Osteoblast (primary cell): ENCODE measurements around the gene PCDH19. TPM values are rescaled to one million over a fixed set of nuclear protein-coding genes. Genes with fewer than 3 reads are reported as not detected.

Experiments
- DNase-seq: peaks from one replicate; pipeline ENCODE4 v3.0.0; 2011; ENCODE audit warnings: low spot score, mixed read lengths; ENCODE audit not compliant: insufficient read length; ENCODE audit errors: missing footprints
- H2AFZ ChIP-seq: 2 replicates; pipeline ENCODE4 v1.6.0; 2011; ENCODE audit warnings: mild to moderate bottlenecking, low read length
- H3K27ac ChIP-seq: 2 replicates; pipeline ENCODE4 v1.5.1; 2011; ENCODE audit warnings: mild to moderate bottlenecking, low read depth, low read length, moderate library complexity
- H3K27me3 ChIP-seq: 2 replicates; pipeline ENCODE4 v1.6.0; 2012; ENCODE audit warnings: mild to moderate bottlenecking, control low read depth, inconsistent platforms, low read length, moderate library complexity; ENCODE audit not compliant: insufficient read depth
- H3K36me3 ChIP-seq: 2 replicates; pipeline ENCODE4 v1.5.1; 2011; ENCODE audit warnings: mild to moderate bottlenecking, low read length, control low read depth, moderate library complexity; ENCODE audit not compliant: insufficient read depth
- H3K4me1 ChIP-seq: 2 replicates; pipeline ENCODE4 v1.5.1; 2011; ENCODE audit warnings: mild to moderate bottlenecking, low read length, control low read depth, moderate library complexity; ENCODE audit not compliant: insufficient read depth
- H3K4me2 ChIP-seq: 2 replicates; pipeline ENCODE4 v1.6.0; 2011; ENCODE audit warnings: mild to moderate bottlenecking, low read length; ENCODE audit not compliant: insufficient read depth
- H3K4me3 ChIP-seq: fragments of 200-600 bp; sonication (generic); 3 replicates; pipeline ENCODE4 v1.5.1; 2012; ENCODE audit warnings: mild to moderate bottlenecking, low read length, inconsistent platforms; ENCODE audit not compliant: insufficient read depth
- H3K79me2 ChIP-seq: 2 replicates; pipeline ENCODE4 v1.6.0; 2012; ENCODE audit warnings: mild to moderate bottlenecking, low read length, control low read depth, inconsistent platforms; ENCODE audit not compliant: insufficient read depth
- H3K9me3 ChIP-seq: 2 replicates; pipeline ENCODE4 v1.5.1; 2011; ENCODE audit warnings: low read depth, low read length, control low read depth
- H4K20me1 ChIP-seq: 2 replicates; pipeline ENCODE4 v1.6.0; 2012; ENCODE audit warnings: mild to moderate bottlenecking, low read length, control low read depth; ENCODE audit not compliant: insufficient read depth
- total RNA-seq: library from RNA; depleted of rRNA; stranded (reverse); fragments of >200 nt; gene quantifications from 2 replicates; pipeline ENCODE4 v1.2.3, GENCODE V29; 2012
- TF ChIP-seq, protein P1 (sequence below): IDR thresholded peaks from 2 replicates; pipeline ENCODE4 v1.5.1; 2011; ENCODE audit warnings: mild to moderate bottlenecking, low read depth, low read length, moderate library complexity; ENCODE audit errors: extremely low read depth

PCDH19 gene
- total RNA-seq, 1 donor = 0.36 TPM

DNA sequence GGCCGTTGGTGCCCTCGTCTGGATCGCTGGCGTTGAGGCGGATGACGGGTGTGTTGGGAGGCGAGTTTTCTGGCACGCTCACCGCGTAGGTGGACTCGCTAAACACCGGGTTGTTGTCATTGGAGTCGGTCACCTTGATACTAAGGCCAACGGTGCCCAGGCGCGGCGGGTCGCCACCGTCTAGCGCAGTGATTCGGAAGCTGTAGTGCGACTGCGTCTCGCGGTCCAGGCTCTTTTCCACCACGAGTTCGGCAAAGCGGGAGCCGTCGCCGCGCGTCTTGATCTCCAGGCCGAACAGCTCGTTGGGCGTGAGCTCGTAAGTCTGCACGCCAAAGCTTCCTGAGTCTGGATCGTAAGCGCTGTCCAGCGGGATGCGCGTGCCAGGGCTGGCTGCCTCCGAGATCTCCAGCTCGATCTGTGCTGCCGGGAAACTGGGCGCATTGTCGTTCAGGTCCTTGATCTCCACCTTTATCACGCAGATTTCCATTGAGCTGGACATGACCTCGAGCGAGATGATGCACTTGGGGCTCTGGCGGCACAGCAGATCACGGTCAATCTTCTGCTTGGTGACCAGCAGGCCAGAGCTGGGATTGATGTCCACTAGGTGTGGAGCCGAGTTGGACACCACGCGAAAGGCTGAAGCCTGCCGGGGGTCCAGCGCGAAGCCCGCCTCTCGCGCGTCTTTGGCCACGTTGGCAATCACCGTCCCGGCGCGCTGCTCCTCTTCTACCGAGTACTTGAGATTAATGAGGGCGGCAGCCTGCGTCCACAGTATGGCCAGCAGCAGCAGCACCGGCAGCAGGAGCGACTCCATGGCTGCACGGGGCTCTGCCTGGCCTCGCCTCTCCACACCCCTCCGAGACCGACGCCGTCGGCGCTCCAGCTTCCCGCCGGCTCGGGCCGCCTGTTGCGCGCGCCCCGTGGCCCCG is 2.0 kb downstream of the PCDH19 start:
- Histone ChIP-seq H3K9me3 (no peaks in the 10 kb centered on the region), H3K27me3 (peaks cover 34% of the 10 kb centered on the region), H4K20me1 (no peaks in the 10 kb centered on the region), H3K36me3 (no peaks in the 10 kb centered on the region), H3K79me2 (no peaks in the 10 kb centered on the region), H3K4me3 (no peak overlapping the region), H3K27ac (no peak overlapping the region), H2AFZ (no peak overlapping the region), H3K4me1 (no peaks in the 10 kb centered on the region), H3K4me2 (no peak overlapping the region)
- DNase-seq = peak; percentile 79
- TF ChIP-seq, protein P1, sequence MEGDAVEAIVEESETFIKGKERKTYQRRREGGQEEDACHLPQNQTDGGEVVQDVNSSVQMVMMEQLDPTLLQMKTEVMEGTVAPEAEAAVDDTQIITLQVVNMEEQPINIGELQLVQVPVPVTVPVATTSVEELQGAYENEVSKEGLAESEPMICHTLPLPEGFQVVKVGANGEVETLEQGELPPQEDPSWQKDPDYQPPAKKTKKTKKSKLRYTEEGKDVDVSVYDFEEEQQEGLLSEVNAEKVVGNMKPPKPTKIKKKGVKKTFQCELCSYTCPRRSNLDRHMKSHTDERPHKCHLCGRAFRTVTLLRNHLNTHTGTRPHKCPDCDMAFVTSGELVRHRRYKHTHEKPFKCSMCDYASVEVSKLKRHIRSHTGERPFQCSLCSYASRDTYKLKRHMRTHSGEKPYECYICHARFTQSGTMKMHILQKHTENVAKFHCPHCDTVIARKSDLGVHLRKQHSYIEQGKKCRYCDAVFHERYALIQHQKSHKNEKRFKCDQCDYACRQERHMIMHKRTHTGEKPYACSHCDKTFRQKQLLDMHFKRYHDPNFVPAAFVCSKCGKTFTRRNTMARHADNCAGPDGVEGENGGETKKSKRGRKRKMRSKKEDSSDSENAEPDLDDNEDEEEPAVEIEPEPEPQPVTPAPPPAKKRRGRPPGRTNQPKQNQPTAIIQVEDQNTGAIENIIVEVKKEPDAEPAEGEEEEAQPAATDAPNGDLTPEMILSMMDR = no peak

DNA sequence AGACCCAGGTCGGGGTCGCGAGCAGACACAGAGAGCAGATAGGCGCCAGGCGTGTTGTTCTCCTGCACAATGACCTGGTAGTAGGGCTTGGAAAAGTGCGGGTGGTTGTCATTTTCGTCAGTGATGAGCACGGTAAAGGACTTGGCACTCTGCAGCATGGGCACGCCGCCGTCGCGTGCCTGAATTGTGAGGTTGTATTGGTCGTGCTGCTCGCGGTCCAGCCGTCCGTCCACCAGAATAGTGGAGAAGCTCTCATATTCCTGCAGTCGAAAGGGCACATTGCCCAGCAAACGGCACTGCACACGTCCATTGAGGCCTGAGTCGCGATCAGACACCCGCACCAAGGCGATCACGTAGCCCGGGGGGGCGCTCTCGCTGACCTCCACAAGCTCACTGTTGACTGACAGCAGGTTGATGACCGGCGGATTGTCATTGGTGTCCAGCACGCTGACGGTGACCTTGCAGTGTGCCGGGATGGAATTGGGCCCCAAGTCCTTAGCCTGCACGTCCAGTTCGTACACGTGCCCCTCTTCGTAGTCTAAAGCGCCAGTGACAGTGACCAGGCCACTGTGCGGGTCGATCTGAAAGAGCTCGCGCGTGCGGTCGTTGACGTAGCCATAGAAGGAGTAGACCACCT is 2.8 kb downstream of the PCDH19 start:
- Histone ChIP-seq H3K27ac (no peak overlapping the region), H3K27me3 (peaks cover 31% of the 10 kb centered on the region), H3K9me3 (no peaks in the 10 kb centered on the region), H2AFZ (no peak overlapping the region), H4K20me1 (no peaks in the 10 kb centered on the region), H3K4me1 (no peaks in the 10 kb centered on the region), H3K4me2 (no peak overlapping the region), H3K36me3 (no peaks in the 10 kb centered on the region), H3K4me3 (no peak overlapping the region), H3K79me2 (no peaks in the 10 kb centered on the region)
- TF ChIP-seq, protein P1 = no peak
- no peak for DNase-seq

DNA sequence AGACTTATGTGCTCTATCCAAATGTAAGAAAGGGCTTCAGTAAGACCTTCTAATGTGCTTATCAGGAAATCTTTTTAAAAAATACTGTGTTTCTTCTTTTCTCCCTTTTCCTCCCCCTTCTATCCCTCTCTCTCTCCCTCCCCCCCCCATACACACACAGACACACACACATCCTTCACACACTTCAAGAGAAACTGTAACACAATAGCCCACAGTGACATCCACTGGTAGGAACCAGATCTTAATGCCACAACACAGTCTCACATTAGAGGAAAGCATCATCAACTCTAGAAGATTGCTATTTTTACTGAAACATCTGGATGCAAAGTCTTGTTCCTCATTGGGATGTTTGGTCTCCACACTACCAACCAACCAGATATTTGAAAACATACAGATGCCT is 4.6 kb downstream of the PCDH19 start:
- Histone ChIP-seq H3K9me3 (no peaks in the 10 kb centered on the region), H4K20me1 (no peaks in the 10 kb centered on the region), H3K4me3 (no peak overlapping the region), H3K4me1 (no peaks in the 10 kb centered on the region), H2AFZ (no peak overlapping the region), H3K4me2 (no peak overlapping the region), H3K27me3 (peaks cover 21% of the 10 kb centered on the region), H3K27ac (no peak overlapping the region), H3K79me2 (no peaks in the 10 kb centered on the region), H3K36me3 (no peaks in the 10 kb centered on the region)
- TF ChIP-seq, protein P1 = no peak
- no peak for DNase-seq

DNA sequence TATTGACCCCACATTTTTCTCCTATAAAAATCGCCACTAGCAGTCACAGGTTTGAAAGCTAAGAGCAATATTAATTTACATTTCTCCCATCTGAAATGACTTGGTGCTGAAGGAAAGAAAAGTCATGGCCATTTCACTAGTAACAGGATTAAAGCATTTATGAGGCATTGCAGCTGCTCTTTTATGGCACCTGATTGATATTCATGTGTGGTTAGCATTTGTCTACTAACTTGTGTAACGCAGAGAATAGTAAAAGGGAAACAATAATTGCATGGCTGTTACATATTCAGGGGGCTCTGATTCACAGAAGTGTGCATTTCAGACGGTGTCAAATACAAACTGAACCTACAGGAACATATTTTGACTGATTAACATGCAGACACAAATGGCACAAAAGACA is 5.2 kb downstream of the PCDH19 start:
- DNase-seq = no peak
- no peaks in the 10 kb centered on the region for H4K20me1 ChIP-seq
- no peaks in the 10 kb centered on the region for H3K36me3 ChIP-seq
- H3K27me3 ChIP-seq = peaks cover 21% of the 10 kb centered on the region
- H3K4me1 ChIP-seq = no peaks in the 10 kb centered on the region
- H3K9me3 ChIP-seq = no peaks in the 10 kb centered on the region
- H3K27ac ChIP-seq = no peak overlapping the region
- no peaks in the 10 kb centered on the region for H3K79me2 ChIP-seq
- no peak overlapping the region for H3K4me3 ChIP-seq
- no peak overlapping the region for H2AFZ ChIP-seq
- no peak overlapping the region for H3K4me2 ChIP-seq
- TF ChIP-seq, protein P1 = no peak
